Calu3 (cell line): ENCODE results near the gene PUS1. TPM values are rescaled to one million over a fixed set of nuclear protein-coding genes. Genes with fewer than 3 reads are reported as not detected.

Experiments used
- BruUV-seq: library from RNA; stranded (reverse); fragments of 400-500 nt; replicated peaks from 2 replicates; lab custom pipeline; 2021; lab: Mats Ljungman, UMichigan
- CTCF ChIA-PET: fragments of 300-600 bp; sonication (Branson Sonifier 250); formaldehyde crosslinking; loops from one replicate; lab custom pipeline; 2022; ENCODE audit warnings: antibody characterized with exemption; lab: Charles Lee
- DNase-seq: peaks from one replicate; pipeline ENCODE4 v3.0.0; 2022
- H3K27ac Mint-ChIP-seq: one replicate; pipeline ENCODE4 v1.8.0; 2022; ENCODE audit warnings: mixed read lengths; ENCODE audit not compliant: unreplicated experiment
- H3K27me3 Mint-ChIP-seq: one replicate; pipeline ENCODE4 v1.8.0; 2022; ENCODE audit warnings: mixed read lengths; ENCODE audit not compliant: unreplicated experiment
- H3K36me3 Mint-ChIP-seq: one replicate; pipeline ENCODE4 v1.8.0; 2022; ENCODE audit warnings: mild to moderate bottlenecking, moderate library complexity, mixed read lengths; ENCODE audit not compliant: insufficient read depth, unreplicated experiment
- H3K4me1 Mint-ChIP-seq: one replicate; pipeline ENCODE4 v1.8.0; 2022; ENCODE audit warnings: mild to moderate bottlenecking, low read depth, mixed read lengths; ENCODE audit not compliant: unreplicated experiment
- H3K4me3 Mint-ChIP-seq: one replicate; pipeline ENCODE4 v1.8.0; 2022; ENCODE audit warnings: mild to moderate bottlenecking, low read depth, moderate library complexity, mixed read lengths; ENCODE audit not compliant: unreplicated experiment
- H3K9me3 Mint-ChIP-seq: one replicate; pipeline ENCODE4 v1.8.0; 2022; ENCODE audit warnings: low read depth, mixed read lengths; ENCODE audit not compliant: unreplicated experiment
- intact Hi-C: fragments of 100-400 bp; cut with micrococcal nuclease; formaldehyde crosslinking; loops from one replicate; pipeline ENCODE4 v1.10.0; 2022; ENCODE audit not compliant: unreplicated experiment
- total RNA-seq: library from RNA; stranded (reverse); gene quantifications from 2 replicates; pipeline ENCODE4 v1.2.3, GENCODE V29; 2022
- TF ChIP-seq, protein P1 (sequence below): fragments of 200-600 bp; IDR thresholded peaks from one replicate; pipeline ENCODE4 v1.8.0; 2022; ENCODE audit warnings: antibody characterized with exemption; ENCODE audit not compliant: unreplicated experiment

The PUS1 gene
- total RNA-seq, 1 experiment from 2014 or later = 81.3 TPM

DNA sequence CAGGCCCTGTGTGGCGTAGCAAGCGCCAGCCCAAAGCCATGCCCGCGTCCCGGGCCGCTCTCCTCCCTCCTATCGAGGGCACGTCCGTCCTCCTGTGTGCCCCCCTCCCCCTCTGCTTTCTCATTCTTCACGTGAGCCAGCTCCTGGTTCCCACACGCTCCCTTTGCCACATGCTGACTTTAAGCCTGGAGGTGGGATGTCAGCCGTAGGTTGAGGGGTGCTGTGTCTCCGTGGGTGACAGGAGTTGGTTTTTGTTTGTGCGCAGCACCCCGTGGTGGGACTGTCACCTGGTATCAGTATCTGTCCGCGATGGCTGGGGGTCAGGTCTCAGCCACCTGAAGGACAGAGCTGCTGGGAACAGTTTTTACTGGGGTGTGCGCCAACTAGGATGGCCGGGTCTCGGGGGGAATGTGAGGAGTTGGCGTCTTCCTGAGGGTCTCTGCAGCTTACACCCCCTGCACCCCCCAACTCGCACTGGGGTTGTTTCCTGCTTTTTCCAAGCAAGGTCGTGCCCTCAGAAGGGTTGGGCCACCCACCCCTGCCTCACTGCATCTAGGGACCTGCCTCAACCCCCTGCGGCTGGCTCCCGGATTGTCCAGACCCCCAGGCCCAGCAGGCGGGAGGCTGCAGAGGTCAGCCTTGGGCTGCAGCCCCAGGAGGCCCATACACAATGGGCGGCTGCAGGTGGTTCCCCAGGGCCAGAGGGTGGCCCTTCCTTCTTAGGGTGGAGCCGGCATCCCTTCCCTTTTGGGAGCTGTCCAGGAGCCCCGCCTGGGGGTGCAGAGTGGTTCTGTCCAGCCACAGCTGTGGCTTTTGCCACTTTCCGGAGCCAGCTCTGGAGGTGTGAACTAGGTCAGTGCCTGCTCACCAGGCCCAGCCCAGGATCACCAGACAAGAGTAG, 27.4 kb upstream of the PUS1 start:
- CTCF ChIA-PET = interaction anchor here (0.7 to 1.3 kb wide), 3 partner anchors 20 to 50 kb away, joined by 3 to 6 read pairs (median 3); no protein-coding TSS in a partner anchor
- intact Hi-C loops = no loop called here
- BruUV-seq = no TSS peak

DNA sequence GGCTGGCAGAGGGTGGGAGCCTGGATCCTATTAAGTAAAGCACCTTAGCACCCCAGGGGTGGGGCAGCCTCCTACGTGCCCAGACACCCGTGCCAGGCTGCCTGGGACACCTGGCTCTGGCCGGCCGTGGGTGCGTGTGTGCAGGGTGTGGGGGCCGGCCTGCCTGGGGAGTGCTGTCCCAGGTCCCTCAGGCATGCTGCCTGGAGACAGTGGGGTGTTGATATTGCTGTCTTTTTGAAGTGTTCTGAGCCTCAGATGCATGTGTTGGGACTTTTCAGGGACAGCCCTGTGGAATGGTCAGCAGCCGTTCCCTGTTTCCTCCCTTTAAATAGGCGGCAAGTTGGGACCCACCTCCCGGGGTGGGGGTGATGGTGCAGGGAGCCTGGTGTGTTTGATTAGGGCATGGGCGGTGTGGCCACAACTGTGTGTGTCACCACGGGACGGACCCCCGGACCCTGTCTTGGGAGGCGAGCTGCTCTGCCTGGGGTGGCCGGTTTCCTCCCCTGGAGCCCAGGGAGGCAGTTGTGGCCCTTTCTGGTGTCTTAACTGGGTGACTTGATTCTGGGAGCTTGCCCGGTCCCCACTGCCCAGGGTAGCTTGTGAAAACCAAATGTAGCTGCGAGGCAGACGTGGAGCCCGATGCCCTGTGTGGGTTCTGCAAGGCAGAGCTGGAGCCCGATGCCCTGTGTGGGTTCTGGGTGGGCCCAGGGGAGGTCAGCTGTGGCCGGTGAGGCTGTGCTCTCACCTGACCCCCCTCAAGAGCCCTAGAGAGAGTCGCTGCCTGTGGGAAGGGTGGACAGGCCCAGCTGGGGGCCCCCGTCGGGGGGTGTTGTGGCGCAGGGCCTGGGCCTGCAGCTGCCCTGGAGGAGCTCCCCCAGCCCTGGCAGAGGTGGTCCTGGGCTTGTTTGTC, 26.5 kb upstream of the PUS1 start:
- Mint-ChIP-seq H3K27me3 (no peaks in the 10 kb centered on the region), H3K9me3 (no peaks in the 10 kb centered on the region), H3K4me3 (no peak overlapping the region), H3K4me1 (peaks cover 12% of the 10 kb centered on the region), H3K27ac (no peak overlapping the region), H3K36me3 (peaks cover 14% of the 10 kb centered on the region)
- no peak for DNase-seq
- intact Hi-C loops = no loop called here
- TF ChIP-seq, protein P1, sequence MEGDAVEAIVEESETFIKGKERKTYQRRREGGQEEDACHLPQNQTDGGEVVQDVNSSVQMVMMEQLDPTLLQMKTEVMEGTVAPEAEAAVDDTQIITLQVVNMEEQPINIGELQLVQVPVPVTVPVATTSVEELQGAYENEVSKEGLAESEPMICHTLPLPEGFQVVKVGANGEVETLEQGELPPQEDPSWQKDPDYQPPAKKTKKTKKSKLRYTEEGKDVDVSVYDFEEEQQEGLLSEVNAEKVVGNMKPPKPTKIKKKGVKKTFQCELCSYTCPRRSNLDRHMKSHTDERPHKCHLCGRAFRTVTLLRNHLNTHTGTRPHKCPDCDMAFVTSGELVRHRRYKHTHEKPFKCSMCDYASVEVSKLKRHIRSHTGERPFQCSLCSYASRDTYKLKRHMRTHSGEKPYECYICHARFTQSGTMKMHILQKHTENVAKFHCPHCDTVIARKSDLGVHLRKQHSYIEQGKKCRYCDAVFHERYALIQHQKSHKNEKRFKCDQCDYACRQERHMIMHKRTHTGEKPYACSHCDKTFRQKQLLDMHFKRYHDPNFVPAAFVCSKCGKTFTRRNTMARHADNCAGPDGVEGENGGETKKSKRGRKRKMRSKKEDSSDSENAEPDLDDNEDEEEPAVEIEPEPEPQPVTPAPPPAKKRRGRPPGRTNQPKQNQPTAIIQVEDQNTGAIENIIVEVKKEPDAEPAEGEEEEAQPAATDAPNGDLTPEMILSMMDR = no peak
- BruUV-seq = no TSS peak
- CTCF ChIA-PET = interaction anchor here (1.0 kb wide), 1 partner anchor 51 kb away, joined by 3 read pairs; no protein-coding TSS in a partner anchor

More for the DNA sequence above, 27.4 kb upstream of the PUS1 start:
- peaks cover 14% of the 10 kb centered on the region for H3K36me3 Mint-ChIP-seq
- H3K4me3 Mint-ChIP-seq = no peak overlapping the region
- no peaks in the 10 kb centered on the region for H3K9me3 Mint-ChIP-seq
- no peak overlapping the region for H3K27ac Mint-ChIP-seq
- TF ChIP-seq, protein P1 = no peak
- H3K4me1 Mint-ChIP-seq = peaks cover 18% of the 10 kb centered on the region
- no peaks in the 10 kb centered on the region for H3K27me3 Mint-ChIP-seq
- DNase-seq = peak; percentile 44

DNA sequence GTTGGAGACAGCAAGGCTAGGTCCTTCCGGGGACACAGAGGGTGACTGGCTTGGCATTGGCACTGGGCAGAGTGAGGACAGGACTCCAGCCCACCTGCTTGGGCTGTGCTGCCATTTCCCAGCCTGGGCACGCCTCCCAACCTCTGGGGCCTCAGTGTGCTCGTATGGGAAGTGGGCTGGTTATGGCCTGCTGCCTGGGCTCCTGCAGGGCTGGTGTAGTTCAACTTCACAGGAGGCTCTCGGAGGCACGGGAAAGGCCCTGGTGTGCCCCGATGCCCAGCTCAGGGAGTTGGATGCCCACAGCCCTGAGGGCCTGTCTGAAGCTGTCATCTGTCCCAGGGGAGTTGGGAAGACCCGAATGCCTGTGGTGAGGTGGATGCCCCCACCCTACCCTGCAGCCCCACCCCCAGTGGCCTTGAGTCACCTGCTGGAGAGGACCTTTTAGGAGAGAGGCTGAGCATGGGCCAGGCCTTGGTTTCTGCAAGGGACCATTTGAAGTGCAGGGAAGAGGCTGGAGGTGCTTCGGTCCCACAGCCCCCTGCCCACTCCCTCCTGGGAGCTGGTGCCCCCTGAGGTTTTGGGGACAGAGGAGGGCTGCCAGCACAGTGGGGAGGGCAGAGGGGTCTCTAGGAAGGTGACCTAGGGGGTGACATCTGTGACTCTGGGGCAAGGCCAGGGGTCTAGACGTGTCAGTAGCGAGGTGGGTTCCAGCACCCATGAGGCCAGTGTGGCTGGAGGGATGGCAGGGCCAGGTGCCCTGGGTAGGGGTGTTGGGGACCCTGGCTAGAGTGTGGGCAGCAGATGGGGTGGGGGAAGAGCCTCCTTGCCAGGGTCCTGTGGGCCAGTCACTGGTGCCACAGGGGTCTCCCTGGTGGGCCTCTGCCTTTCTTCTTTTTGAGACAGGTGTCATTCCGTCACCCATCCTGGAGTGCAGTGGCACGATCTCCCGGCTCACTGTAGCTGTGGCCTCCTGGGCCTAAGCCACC, 25.5 kb upstream of the PUS1 start:
- CTCF ChIA-PET = no interaction called here
- peaks cover 12% of the 10 kb centered on the region for H3K4me1 Mint-ChIP-seq
- no peaks in the 10 kb centered on the region for H3K27me3 Mint-ChIP-seq
- H3K36me3 Mint-ChIP-seq = peaks cover 14% of the 10 kb centered on the region
- no peaks in the 10 kb centered on the region for H3K9me3 Mint-ChIP-seq
- intact Hi-C loops = no loop called here
- DNase-seq = no peak
- H3K4me3 Mint-ChIP-seq = no peak overlapping the region
- no peak overlapping the region for H3K27ac Mint-ChIP-seq
- TF ChIP-seq, protein P1 = no peak
- BruUV-seq = no TSS peak
